ENCODE results near the gene EEIG2. TPM values are rescaled to one million over a fixed set of nuclear protein-coding genes. Genes with fewer than 3 reads are reported as not detected.
A peak's percentile ranks its signal among the peaks of the same experiment; 100 is the strongest.

The EEIG2 gene
- total RNA-seq, 1 experiment from 2014 or later: 16.0 TPM

- TF ChIP-seq CEBPB (IDR thresholded peaks at IDR 0.05; ENCODE audit: low read depth) (no peak), TCF7L2 (IDR thresholded peaks at IDR 0.05; ENCODE audit: borderline replicate concordance, extremely low read depth, insufficient read depth, insufficient read length) (no peak), JUND (IDR thresholded peaks at IDR 0.05) (no peak), EZH2phosphoT487 (IDR thresholded peaks at IDR 0.05; ENCODE audit: borderline replicate concordance) (no peak), RAD21 (IDR thresholded peaks at IDR 0.05; ENCODE audit: low read depth) (no peak), ELF1 (IDR thresholded peaks at IDR 0.05; ENCODE audit: borderline replicate concordance, low read depth) (no peak; the same call in 1 of the 2 replicates), EZH2 (IDR thresholded peaks at IDR 0.05) (no peak), CBX3 (IDR thresholded peaks at IDR 0.05; ENCODE audit: low read depth) (no peak)
These were observed at the start of gene EEIG2 (continued) for GRCh38 chr1:108559215-108560186.

DNA sequence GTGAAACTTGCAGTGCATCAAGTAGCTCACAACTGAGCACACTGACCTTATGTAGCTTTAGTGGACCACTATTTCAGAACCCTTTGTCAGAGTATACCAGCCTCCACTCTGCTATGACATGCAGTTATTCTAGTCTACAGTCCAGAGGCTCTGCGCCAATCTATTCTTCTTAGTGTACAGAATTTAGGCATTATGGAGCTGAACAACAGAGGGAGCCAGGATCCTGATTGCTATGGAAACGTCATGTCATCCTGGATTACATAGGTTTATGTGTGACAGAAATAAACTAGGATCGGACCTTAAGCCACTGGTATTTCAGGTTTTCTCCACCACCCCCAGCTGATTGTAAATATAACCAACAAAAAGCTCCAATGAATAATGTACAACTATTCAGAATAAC, 48.1 kb upstream of the EEIG2 start:
- ChIA-PET RAD21 (ENCODE audit: low non-redundant PET in 1 of 2, low total read pairs in 2 of 2, uncharacterized antibody in 2 of 2, unreplicated experiment in 2 of 2) (no interaction called here), CTCF (interaction anchor here (1.4 to 3.3 kb wide), 4 partner anchors 9 to 601 kb away, joined by 4 to 52 read pairs (median 12); partner anchors contain the start of gene EEIG2), POLR2A (no interaction called here)
- Histone ChIP-seq H2AFZ (ENCODE audit: low read depth, low read length, poor library complexity, severe bottlenecking) (no peak overlapping the region), H3K4me2 (ENCODE audit: low read length) (no peak overlapping the region), H3K9me2 (ENCODE audit: insufficient read depth) (no peaks in the 10 kb centered on the region), H3K79me2 (ENCODE audit: insufficient read depth, low read length) (no peaks in the 10 kb centered on the region), H3K9ac (ENCODE audit: low read length) (no peak overlapping the region), H3K4me1 (ENCODE audit: control insufficient read depth in 1 of 2, insufficient read depth in 2 of 2, low read length in 2 of 2) (no peaks in the 10 kb centered on the region), H3K27me3 (ENCODE audit: insufficient read depth, low read length) (no peaks in the 10 kb centered on the region), H3K4me3 (replicated peaks in 1 of 2; ENCODE audit: low read depth in 1 of 2, low read length in 2 of 2) (no peak overlapping the region), H3K36me3 (ENCODE audit: control insufficient read depth in 1 of 2, insufficient read depth in 2 of 2, low read length in 2 of 2) (no peaks in the 10 kb centered on the region), H4K20me1 (ENCODE audit: insufficient read depth) (no peaks in the 10 kb centered on the region), H3K9me3 (ENCODE audit: control insufficient read depth in 1 of 2, insufficient read depth in 1 of 2, low read depth in 1 of 2, low read length in 2 of 2) (no peaks in the 10 kb centered on the region), H3K27ac (ENCODE audit: low read depth, low read length) (no peak overlapping the region)
- DNase-seq (ENCODE audit: low read depth, low spot score) (no peak), ATAC-seq (0 out of 2 replicates have a peak, but pooled peaks have one; percentile 25)
- no peak for TF ChIP-seq JUND (IDR thresholded peaks at IDR 0.05)
- no TSS peak for BruUV-seq (replicated peaks)
- intact Hi-C loops (cut with micrococcal nuclease): loop anchor here (1.0 to 2.0 kb wide), 4 partner anchors 50 to 601 kb away; a partner anchor contains a TSS
